ENCODE results near the gene NOM1. TPM values are rescaled to one million over a fixed set of nuclear protein-coding genes. Genes with fewer than 3 reads are reported as not detected.
"Not testable (repeated sequence)": the region's sequence is repeated elsewhere in the genome, so short reads cannot be mapped to it uniquely, and the experiment has no call there.

NOM1 gene
- total RNA-seq, 2 experiments from 2014 or later: 25.5 to 27.6 TPM

- CTCF ChIA-PET: interaction anchor here (1.1 kb wide), 1 partner anchor 44 kb away, joined by 3 read pairs; the partner anchor contains the start of gene NOM1
These were observed 43.3 kb upstream of the NOM1 start for GRCh38 chr7:156906200-156906649.

GRCh38 chr7:156907656-156908055 is 41.9 kb upstream of the NOM1 start:
- DNase-seq (no peak), ATAC-seq (ENCODE audit: poor library complexity) (no peak)
- POLR2A ChIA-PET: no interaction called here
- H3K27me3 ChIP-seq (ENCODE audit: control insufficient read depth in 1 of 2, insufficient read depth in 2 of 2, low read length in 2 of 2): no peaks in the 10 kb centered on the region
- no peak overlapping the region for H3K4me3 ChIP-seq (ENCODE audit: low read length)
- TF ChIP-seq CTCF (IDR thresholded peaks at IDR 0.05): no peak
- intact Hi-C loops (cut with DNase I, micrococcal nuclease): loop anchor here in 1 of 2 experiments (5.0 kb wide), 1 partner anchor 345 kb away; no protein-coding TSS in a partner anchor
- no peaks in the 10 kb centered on the region for H3K9me3 ChIP-seq (ENCODE audit: control insufficient read depth in 1 of 2, insufficient read depth in 1 of 2, low read length in 2 of 2)
- Mint-ChIP-seq H3K27ac (no peak overlapping the region), H3K4me3 (no peak overlapping the region), H3K36me3 (ENCODE audit: low read depth) (no peaks in the 10 kb centered on the region), H3K4me1 (ENCODE audit: low read depth) (peaks cover 14% of the 10 kb centered on the region), H3K27me3 (peaks cover 12% of the 10 kb centered on the region), H3K9me3 (no peaks in the 10 kb centered on the region)
- H3K36me3 ChIP-seq (ENCODE audit: insufficient read depth, low read length): no peaks in the 10 kb centered on the region
- peaks cover 13% of the 10 kb centered on the region for H3K4me1 ChIP-seq (ENCODE audit: insufficient read depth, low read length)
- CTCF ChIA-PET: no interaction called here
- no peak overlapping the region for H3K27ac ChIP-seq (ENCODE audit: low read depth in 1 of 2, low read length in 2 of 2)

More at GRCh38 chr7:156906200-156906649, 43.3 kb upstream of the NOM1 start:
- POLR2A ChIA-PET: no interaction called here
- H3K36me3 ChIP-seq (ENCODE audit: insufficient read depth, low read length): no peaks in the 10 kb centered on the region
- ATAC-seq (ENCODE audit: poor library complexity) (no peak), DNase-seq (no peak)
- no peak overlapping the region for H3K4me3 ChIP-seq (ENCODE audit: low read length)
- Mint-ChIP-seq H3K4me1 (ENCODE audit: low read depth) (peaks cover 14% of the 10 kb centered on the region), H3K27ac (no peak overlapping the region), H3K27me3 (peaks cover 5% of the 10 kb centered on the region), H3K36me3 (ENCODE audit: low read depth) (no peaks in the 10 kb centered on the region), H3K4me3 (no peak overlapping the region), H3K9me3 (no peaks in the 10 kb centered on the region)
- H3K9me3 ChIP-seq (ENCODE audit: control insufficient read depth in 1 of 2, insufficient read depth in 1 of 2, low read length in 2 of 2): no peaks in the 10 kb centered on the region
- no peak overlapping the region for H3K27ac ChIP-seq (ENCODE audit: low read depth in 1 of 2, low read length in 2 of 2)
- no peak for TF ChIP-seq CTCF (IDR thresholded peaks at IDR 0.05)
- H3K27me3 ChIP-seq (ENCODE audit: control insufficient read depth in 1 of 2, insufficient read depth in 2 of 2, low read length in 2 of 2): peaks cover 0 to 2% of the 10 kb centered on the region in 2 experiments
- H3K4me1 ChIP-seq (ENCODE audit: insufficient read depth, low read length): peaks cover 13% of the 10 kb centered on the region
- intact Hi-C loops (cut with DNase I, micrococcal nuclease): loop anchor here in 1 of 2 experiments (5.0 kb wide), 1 partner anchor 346 kb away; no protein-coding TSS in a partner anchor

GRCh38 chr7:156909574-156910252 is 39.8 kb upstream of the NOM1 start:
- H3K27me3 Mint-ChIP-seq: peaks cover 17% of the 10 kb centered on the region
- DNase-seq; POLR2A ChIA-PET; H3K4me3 ChIP-seq (ENCODE audit: low read length); H3K27ac Mint-ChIP-seq; H3K27ac ChIP-seq (ENCODE audit: low read depth in 1 of 2, low read length in 2 of 2); H3K4me1 Mint-ChIP-seq (ENCODE audit: low read depth); H3K4me3 Mint-ChIP-seq; ATAC-seq (ENCODE audit: poor library complexity); H3K4me1 ChIP-seq (ENCODE audit: insufficient read depth, low read length); H3K36me3 ChIP-seq (ENCODE audit: insufficient read depth, low read length); CTCF ChIA-PET; H3K9me3 ChIP-seq (ENCODE audit: control insufficient read depth in 1 of 2, insufficient read depth in 1 of 2, low read length in 2 of 2); H3K27me3 ChIP-seq (ENCODE audit: control insufficient read depth in 1 of 2, insufficient read depth in 2 of 2, low read length in 2 of 2); H3K9me3 Mint-ChIP-seq; H3K36me3 Mint-ChIP-seq (ENCODE audit: low read depth): not testable (repeated sequence)
- intact Hi-C loops (cut with DNase I, micrococcal nuclease): loop anchor here in 1 of 2 experiments (5.0 kb wide), 1 partner anchor 343 kb away; no protein-coding TSS in a partner anchor
